Activated CD4-positive, alpha-beta T cell treated with anti-CD3 and anti-CD28 coated beads for 36 hours (primary cell): ENCODE measurements around the gene SELENOO. TPM values are rescaled to one million over a fixed set of nuclear protein-coding genes. Genes with fewer than 3 reads are reported as not detected.

Source experiments
- ATAC-seq: fragments of 200-7000 bp; cut with Tn5 transposase; one replicate; pipeline ENCODE4 v1.10.0; 2021; ENCODE audit warnings: mild to moderate bottlenecking, moderate library complexity
- CTCF ChIA-PET: fragments of 350-600 bp; sonication (Branson Sonifier 250); formaldehyde crosslinking; loops from one replicate; lab custom pipeline; 2021; ENCODE audit warnings: antibody characterized with exemption; lab: Charles Lee
- POLR2A ChIA-PET: fragments of 350-600 bp; sonication (Branson Sonifier 250); formaldehyde crosslinking; loops from one replicate; lab custom pipeline; 2021; ENCODE audit warnings: antibody characterized with exemption, inconsistent platforms; lab: Charles Lee
- DNase-seq: peaks from one replicate; pipeline ENCODE4 v3.0.0-alpha.2; 2020
- H3K27ac Mint-ChIP-seq: one replicate; pipeline ENCODE4 v1.8.0; 2021; ENCODE audit warnings: mixed read lengths
- H3K27me3 Mint-ChIP-seq: one replicate; pipeline ENCODE4 v1.8.0; 2021; ENCODE audit warnings: mixed read lengths
- H3K36me3 Mint-ChIP-seq: one replicate; pipeline ENCODE4 v1.8.0; 2021; ENCODE audit warnings: low read depth, mixed read lengths
- H3K4me1 Mint-ChIP-seq: one replicate; pipeline ENCODE4 v1.8.0; 2021; ENCODE audit warnings: mixed read lengths
- H3K4me3 Mint-ChIP-seq: one replicate; pipeline ENCODE4 v1.8.0; 2021; ENCODE audit warnings: mild to moderate bottlenecking, moderate library complexity, mixed read lengths
- H3K9me3 Mint-ChIP-seq: one replicate; pipeline ENCODE4 v1.8.0; 2021; ENCODE audit warnings: low read depth, mixed read lengths
- intact Hi-C, 2 experiments: fragments of 100-400 bp; cut with DNase I in 1 of 2; cut with micrococcal nuclease in 1 of 2; formaldehyde crosslinking; loops; one replicate each; pipeline versions ENCODE4 v1.14.2 to v1.15.1; 2022 to 2024; cut with DNase I, micrococcal nuclease
- total RNA-seq, 2 experiments: library from RNA; stranded (reverse); gene quantifications; one replicate each; pipeline ENCODE4 v1.2.3, GENCODE V29; 2021

SELENOO gene
- total RNA-seq, 2 experiments from 2014 or later = 14.4 to 18.3 TPM

DNA sequence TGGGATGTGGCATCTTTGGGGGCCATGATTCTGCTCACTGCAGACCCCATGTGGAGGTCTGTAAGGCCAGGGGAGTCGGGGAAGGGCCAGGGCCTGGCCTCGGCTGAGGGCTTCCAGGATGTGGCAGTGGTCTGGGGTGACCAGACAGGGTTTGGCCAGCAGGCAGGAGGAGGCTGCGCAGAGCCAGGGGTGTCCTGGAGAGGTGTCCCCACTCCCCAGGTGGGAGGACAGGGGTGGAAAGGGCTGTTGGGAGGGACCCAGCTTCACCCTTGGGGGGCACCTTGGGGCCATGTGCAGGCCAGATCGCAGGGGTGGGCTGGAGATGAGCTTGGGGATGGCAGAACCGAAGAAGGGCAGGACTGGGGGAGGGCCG lies 26.8 kb upstream of the SELENOO start:
- Mint-ChIP-seq H3K4me1 (peaks cover under 1% of the 10 kb centered on the region), H3K36me3 (no peaks in the 10 kb centered on the region), H3K27me3 (peaks cover 16% of the 10 kb centered on the region), H3K4me3 (no peak overlapping the region), H3K9me3 (no peaks in the 10 kb centered on the region), H3K27ac (no peak overlapping the region)
- no peak for ATAC-seq
- CTCF ChIA-PET = no interaction called here
- intact Hi-C loops = no loop called here
- no peak for DNase-seq
- POLR2A ChIA-PET = no interaction called here

DNA sequence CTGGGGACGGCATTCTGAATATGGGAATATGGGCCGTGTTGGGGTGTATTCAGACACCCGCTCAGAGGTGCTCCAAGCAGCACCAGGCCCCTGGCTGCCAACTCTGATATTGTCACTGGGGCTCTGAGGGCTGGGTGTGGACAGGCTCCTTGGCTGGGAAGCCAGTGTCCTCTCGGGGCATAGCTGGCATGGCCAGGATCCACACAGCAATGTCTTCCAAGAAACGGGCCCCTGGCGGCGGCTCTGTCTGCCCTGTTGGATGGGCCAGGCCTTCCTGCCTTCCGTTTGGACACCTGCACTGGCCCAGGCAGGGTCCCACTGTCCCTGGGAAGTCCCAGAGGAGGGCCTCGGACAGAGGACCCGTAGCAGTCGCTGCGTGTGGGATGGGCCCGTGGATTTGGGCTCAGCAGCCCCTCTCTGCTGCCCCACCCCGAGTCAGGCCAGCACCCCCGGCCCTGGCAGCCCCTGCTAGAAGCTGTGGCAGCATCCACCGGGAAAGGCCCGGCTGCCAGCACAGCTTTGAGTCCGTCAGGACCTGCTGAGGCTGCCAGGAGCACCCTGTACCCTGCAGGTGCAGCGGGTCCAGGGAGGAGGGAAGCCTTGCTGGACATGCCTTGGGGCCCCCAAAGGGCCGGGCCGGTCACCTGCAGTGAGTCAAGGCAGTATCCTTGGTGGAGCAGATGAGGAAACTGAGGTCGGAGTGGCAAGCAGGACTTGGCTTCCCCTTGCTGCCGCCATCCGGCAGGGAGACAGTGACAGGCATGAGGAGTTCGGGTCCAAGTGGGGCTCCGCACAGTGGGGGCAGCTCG lies 26.2 kb upstream of the SELENOO start:
- POLR2A ChIA-PET = no interaction called here
- H3K4me1 Mint-ChIP-seq = no peaks in the 10 kb centered on the region
- no peaks in the 10 kb centered on the region for H3K9me3 Mint-ChIP-seq
- no peaks in the 10 kb centered on the region for H3K36me3 Mint-ChIP-seq
- H3K27me3 Mint-ChIP-seq = peaks cover 15% of the 10 kb centered on the region
- CTCF ChIA-PET = interaction anchor here (0.6 kb wide), 1 partner anchor 45 kb away, joined by 4 read pairs; no protein-coding TSS in a partner anchor
- ATAC-seq (no peak), DNase-seq (peak; percentile 13)
- no peak overlapping the region for H3K27ac Mint-ChIP-seq
- intact Hi-C loops = no loop called here
- H3K4me3 Mint-ChIP-seq = no peak overlapping the region

DNA sequence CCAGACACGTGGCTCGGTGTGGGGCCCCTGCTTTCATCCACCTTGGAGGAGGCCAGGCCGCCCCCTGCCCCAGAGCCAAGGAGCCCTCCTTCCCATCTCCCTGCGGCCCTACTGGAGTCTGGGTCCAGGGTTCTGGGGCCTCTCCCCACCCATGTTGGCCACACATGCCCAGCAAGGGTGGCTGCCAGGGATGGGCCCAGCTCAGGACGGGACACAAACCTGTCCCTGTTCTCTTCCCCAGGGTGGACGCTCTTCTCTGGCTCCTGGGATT lies 25.7 kb upstream of the SELENOO start:
- H3K4me3 Mint-ChIP-seq = no peak overlapping the region
- no peaks in the 10 kb centered on the region for H3K36me3 Mint-ChIP-seq
- H3K4me1 Mint-ChIP-seq = no peaks in the 10 kb centered on the region
- no peak overlapping the region for H3K27ac Mint-ChIP-seq
- intact Hi-C loops = no loop called here
- ATAC-seq (no peak), DNase-seq (no peak)
- ChIA-PET POLR2A (no interaction called here), CTCF (interaction anchor here (0.6 kb wide), 1 partner anchor 46 kb away, joined by 4 read pairs; no protein-coding TSS in a partner anchor)
- H3K9me3 Mint-ChIP-seq = no peaks in the 10 kb centered on the region
- H3K27me3 Mint-ChIP-seq = peaks cover 17% of the 10 kb centered on the region

DNA sequence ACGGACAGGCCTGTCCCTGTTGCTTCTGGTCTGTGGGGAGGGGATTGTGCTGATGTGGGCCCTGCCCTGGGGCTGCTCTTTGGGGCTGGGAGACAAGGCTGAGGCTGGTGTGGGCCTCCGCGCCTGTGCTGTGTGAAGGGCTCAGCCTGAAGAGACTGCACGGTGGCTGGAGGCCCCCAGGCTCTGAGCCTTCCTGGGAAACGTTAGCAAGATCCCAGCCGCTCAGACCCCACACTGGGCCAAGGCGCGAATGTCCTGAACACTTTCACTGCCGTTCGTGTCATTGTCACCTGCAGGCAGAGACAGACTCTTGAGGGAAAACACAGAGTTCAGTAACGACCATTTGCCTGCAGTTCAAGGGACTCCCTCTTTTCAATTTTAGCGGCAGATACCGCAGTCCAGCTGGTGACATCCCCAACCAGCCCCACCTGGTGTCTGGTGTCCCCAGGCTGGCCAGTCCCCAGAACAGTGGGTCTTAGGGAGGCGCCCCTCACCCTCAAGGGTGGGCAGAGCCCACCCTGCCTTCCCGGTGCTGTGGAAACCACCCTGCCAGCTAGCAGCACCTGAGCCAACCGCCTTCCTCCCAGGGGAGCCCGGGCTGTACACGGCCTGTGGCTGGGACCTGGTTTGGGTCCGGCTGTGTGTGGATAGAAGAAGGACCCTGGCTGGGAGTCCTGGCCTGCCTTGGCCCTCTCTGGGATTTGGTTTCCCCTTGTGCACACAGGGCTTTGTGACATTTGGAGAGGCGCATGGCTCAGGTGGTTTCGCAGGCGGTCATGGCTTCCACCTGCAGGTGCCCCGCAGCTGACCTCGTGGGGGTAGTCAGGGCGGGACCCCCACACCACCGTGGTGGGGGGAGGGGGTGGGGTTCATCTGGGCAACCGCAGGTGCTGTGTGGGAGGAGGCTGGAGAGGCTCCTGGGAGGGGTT lies 24.6 kb upstream of the SELENOO start:
- Mint-ChIP-seq H3K36me3 (no peaks in the 10 kb centered on the region), H3K4me3 (no peak overlapping the region), H3K4me1 (no peaks in the 10 kb centered on the region), H3K27me3 (peaks cover 14% of the 10 kb centered on the region), H3K9me3 (no peaks in the 10 kb centered on the region), H3K27ac (no peak overlapping the region)
- CTCF ChIA-PET = no interaction called here
- ATAC-seq (no peak), DNase-seq (peak; percentile 7)
- intact Hi-C loops = no loop called here
- POLR2A ChIA-PET = no interaction called here

DNA sequence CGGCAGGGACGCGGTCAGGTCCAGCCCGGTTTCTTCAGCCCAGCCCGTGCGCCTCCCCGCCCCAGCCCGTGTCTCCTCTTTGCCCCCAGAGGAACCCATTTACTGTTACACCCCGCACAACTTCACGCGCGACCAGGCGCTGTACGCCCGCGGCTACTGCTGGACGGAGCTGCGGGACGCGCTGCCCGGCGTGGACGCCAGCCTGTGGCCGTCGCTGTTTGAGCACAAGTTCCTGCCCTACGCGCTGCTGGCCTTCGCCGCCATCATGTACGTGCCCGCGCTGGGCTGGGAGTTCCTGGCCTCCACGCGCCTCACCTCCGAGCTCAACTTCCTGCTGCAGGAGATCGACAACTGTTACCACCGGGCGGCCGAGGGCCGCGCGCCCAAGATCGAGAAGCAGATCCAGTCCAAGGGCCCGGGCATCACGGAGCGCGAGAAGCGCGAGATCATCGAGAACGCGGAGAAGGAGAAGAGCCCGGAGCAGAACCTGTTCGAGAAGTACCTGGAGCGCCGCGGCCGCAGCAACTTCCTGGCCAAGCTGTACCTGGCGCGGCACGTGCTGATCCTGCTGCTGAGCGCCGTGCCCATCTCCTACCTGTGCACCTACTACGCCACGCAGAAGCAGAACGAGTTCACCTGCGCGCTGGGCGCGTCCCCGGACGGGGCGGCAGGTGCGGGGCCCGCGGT lies 23.8 kb upstream of the SELENOO start:
- Mint-ChIP-seq H3K4me3 (no peak overlapping the region), H3K4me1 (no peaks in the 10 kb centered on the region), H3K27ac (no peak overlapping the region), H3K9me3 (no peaks in the 10 kb centered on the region), H3K36me3 (no peaks in the 10 kb centered on the region), H3K27me3 (peaks cover 9% of the 10 kb centered on the region)
- CTCF ChIA-PET = no interaction called here
- intact Hi-C loops = no loop called here
- POLR2A ChIA-PET = no interaction called here
- DNase-seq (peak; percentile 5), ATAC-seq (no peak)

DNA sequence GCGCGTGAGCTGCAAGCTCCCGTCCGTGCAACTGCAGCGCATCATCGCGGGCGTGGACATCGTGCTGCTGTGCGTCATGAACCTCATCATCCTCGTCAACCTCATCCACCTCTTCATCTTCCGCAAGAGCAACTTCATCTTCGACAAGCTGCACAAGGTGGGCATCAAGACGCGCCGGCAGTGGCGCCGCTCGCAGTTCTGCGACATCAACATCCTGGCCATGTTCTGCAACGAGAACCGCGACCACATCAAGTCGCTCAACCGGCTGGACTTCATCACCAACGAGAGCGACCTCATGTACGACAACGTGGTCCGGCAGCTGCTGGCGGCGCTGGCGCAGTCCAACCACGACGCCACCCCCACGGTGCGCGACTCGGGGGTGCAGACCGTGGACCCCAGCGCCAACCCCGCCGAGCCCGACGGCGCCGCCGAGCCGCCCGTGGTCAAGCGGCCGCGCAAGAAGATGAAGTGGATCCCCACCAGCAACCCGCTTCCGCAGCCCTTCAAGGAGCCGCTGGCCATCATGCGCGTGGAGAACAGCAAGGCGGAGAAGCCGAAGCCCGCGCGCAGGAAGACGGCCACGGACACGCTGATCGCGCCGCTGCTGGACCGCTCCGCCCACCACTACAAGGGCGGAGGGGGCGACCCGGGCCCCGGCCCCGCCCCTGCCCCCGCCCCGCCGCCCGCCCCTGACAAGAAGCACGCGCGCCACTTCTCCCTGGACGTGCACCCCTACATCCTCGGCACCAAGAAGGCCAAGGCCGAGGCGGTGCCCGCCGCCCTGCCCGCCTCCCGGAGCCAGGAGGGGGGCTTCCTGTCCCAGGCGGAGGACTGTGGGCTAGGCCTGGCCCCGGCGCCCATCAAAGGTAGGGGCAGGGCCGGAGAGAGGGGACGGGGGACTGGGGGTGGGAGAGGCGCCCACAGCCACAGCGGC lies 23.0 kb upstream of the SELENOO start:
- DNase-seq (no peak), ATAC-seq (no peak)
- Mint-ChIP-seq H3K27ac (no peak overlapping the region), H3K27me3 (peaks cover 4% of the 10 kb centered on the region), H3K9me3 (no peaks in the 10 kb centered on the region), H3K36me3 (no peaks in the 10 kb centered on the region), H3K4me3 (no peak overlapping the region), H3K4me1 (no peaks in the 10 kb centered on the region)
- ChIA-PET CTCF (no interaction called here), POLR2A (no interaction called here)
- intact Hi-C loops = no loop called here

DNA sequence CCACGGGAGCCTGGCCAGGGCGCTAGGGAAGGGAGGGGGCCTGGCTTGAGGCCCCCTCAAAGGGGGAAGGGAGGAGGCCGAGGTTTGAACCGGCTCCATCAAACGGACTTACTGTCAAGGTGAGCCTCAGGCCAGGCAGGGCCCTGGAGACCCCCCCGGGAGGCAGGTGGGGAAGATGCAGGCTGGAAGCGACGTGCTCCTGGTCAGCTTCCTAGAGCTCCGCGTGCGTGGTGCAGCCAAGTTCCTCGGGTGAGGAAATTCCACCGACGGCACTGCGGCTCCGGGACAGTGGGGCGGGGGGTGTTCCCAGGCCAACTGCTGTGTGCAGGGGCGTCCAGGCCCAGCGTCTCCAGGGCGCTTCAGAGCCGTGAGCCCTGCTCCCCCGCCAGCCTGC lies 22.3 kb upstream of the SELENOO start:
- CTCF ChIA-PET = no interaction called here
- no peaks in the 10 kb centered on the region for H3K4me1 Mint-ChIP-seq
- POLR2A ChIA-PET = no interaction called here
- H3K36me3 Mint-ChIP-seq = no peaks in the 10 kb centered on the region
- H3K27me3 Mint-ChIP-seq = peaks cover 4% of the 10 kb centered on the region
- no peak overlapping the region for H3K4me3 Mint-ChIP-seq
- ATAC-seq = no peak
- H3K27ac Mint-ChIP-seq = no peak overlapping the region
- intact Hi-C loops = no loop called here
- H3K9me3 Mint-ChIP-seq = no peaks in the 10 kb centered on the region
- no peak for DNase-seq

DNA sequence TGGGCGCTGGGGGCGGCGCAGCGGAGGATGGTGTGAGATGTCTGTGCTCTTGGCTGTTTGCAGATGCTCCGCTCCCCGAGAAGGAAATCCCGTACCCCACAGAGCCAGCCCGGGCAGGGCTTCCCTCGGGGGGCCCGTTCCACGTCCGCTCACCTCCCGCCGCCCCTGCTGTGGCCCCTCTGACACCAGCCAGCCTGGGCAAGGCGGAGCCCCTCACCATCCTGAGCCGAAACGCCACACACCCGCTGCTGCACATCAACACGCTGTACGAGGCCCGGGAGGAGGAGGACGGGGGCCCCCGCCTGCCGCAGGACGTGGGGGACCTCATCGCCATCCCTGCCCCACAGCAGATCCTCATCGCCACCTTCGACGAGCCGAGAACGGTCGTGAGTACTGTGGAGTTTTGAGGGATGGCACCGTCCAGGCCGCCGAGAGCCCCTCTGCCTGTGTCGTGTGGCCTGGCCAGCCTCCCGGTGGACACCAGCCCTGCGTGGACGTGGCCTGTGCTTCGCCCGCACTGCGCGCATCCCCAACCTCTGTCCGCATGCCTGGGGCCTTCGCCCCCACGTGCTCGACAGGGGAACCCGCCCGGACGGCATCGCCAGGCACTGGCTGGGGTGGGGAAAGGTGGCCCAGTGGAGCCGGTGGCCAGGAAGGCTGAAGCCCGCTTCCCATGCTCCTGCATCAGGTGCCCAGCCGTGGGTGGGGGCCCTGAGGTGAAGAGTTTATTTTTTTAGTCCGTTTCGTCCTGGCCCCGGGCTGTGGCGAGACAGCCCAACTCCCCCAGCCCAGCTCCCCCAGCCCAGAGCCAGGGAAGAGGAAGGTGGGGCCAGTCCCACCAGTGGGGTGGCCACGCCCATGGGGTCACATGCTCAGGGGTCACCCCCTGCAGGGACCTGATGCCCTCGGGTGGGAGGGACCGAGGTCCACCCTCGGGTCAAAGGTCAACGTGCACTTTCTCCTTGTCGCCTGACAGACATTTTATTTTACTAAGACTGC lies 21.6 kb upstream of the SELENOO start:
- intact Hi-C loops = no loop called here
- ATAC-seq (no peak), DNase-seq (no peak)
- CTCF ChIA-PET = no interaction called here
- Mint-ChIP-seq H3K27me3 (peaks cover 4% of the 10 kb centered on the region), H3K9me3 (no peaks in the 10 kb centered on the region), H3K4me3 (no peak overlapping the region), H3K27ac (no peak overlapping the region), H3K36me3 (no peaks in the 10 kb centered on the region), H3K4me1 (no peaks in the 10 kb centered on the region)
- POLR2A ChIA-PET = no interaction called here

DNA sequence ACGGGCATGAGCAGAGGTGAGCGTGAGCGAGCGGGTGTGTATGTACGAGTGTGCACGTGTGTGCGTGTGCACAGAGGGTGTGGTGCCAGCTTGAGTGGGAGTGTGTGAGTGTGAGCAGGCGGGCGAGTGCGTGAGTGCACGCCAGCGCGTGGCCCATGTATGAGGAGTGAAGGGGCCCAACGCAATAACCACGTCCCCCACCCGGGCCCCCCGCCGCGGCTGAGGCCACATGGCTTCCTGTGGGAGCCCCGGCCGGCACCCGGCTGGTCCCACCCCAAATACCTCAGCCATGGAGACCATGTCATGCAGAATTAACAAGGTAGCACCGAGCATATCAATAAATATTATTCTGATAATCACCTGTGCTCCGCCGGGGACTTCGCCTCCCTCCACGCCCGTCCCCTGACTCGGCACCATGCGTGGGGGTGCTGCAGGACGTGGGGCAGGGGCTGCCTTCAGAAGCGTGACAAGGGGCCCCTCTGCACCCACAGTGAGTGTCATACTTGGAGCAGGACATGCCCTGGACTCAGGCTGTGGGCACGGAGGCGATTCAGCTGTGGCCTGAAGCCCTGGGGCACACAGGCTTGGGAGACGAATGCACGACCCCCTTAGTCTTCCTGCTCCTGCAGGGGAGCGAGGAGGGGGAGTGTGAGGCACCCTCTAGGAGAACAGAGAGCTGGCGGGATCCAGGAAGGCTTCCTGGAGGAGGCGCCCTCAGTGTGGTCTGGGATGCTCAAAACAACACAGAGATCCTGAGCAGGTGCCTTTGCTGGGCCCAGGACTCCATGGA lies 20.7 kb upstream of the SELENOO start:
- H3K4me3 Mint-ChIP-seq = no peak overlapping the region
- H3K4me1 Mint-ChIP-seq = peaks cover 2% of the 10 kb centered on the region
- DNase-seq (no peak), ATAC-seq (no peak)
- CTCF ChIA-PET = no interaction called here
- H3K27me3 Mint-ChIP-seq = peaks cover 4% of the 10 kb centered on the region
- intact Hi-C loops = no loop called here
- H3K36me3 Mint-ChIP-seq = no peaks in the 10 kb centered on the region
- POLR2A ChIA-PET = interaction anchor here (0.5 kb wide), 1 partner anchor 290 kb away, joined by 3 read pairs; no protein-coding TSS in a partner anchor
- no peak overlapping the region for H3K27ac Mint-ChIP-seq
- H3K9me3 Mint-ChIP-seq = no peaks in the 10 kb centered on the region
